Activated T-cell treated with anti-CD3 and anti-CD28 coated beads, Interleukin-2, amount 50 U/mL, for 72 hours (primary cell): ENCODE results near the gene RER1. TPM values are rescaled to one million over a fixed set of nuclear protein-coding genes. Genes with fewer than 3 reads are reported as not detected.

Experiments used
- ATAC-seq, 2 donors: fragments of 150-1000 bp; cut with Tn5 transposase; replicated peaks in 1 of 2; 2 replicates each; pipeline ENCODE4 v1.10.0; 2021; ENCODE audit warnings: moderate library complexity in 2 of 2, mild to moderate bottlenecking in 1 of 2
- DNase-seq, 2 donors: peaks; one replicate each; pipeline ENCODE4 v3.0.0; 2021 to 2022; ENCODE audit warnings: mixed read lengths in 1 of 2
- H3K27ac Mint-ChIP-seq: one replicate; pipeline ENCODE4 v1.8.0; 2022; ENCODE audit warnings: mild to moderate bottlenecking, moderate library complexity, mixed read lengths
- H3K27me3 Mint-ChIP-seq: one replicate; pipeline ENCODE4 v1.8.0; 2022; ENCODE audit warnings: low read depth, mixed read lengths
- H3K36me3 Mint-ChIP-seq, 2 donors: one replicate each; pipeline ENCODE4 v1.8.0; 2022; ENCODE audit warnings: mixed read lengths in 2 of 2, mild to moderate bottlenecking in 1 of 2; ENCODE audit not compliant: insufficient read depth in 2 of 2
- H3K4me1 Mint-ChIP-seq: one replicate; pipeline ENCODE4 v1.8.0; 2022; ENCODE audit warnings: low read depth, mixed read lengths
- H3K4me3 Mint-ChIP-seq, 2 donors: one replicate each; pipeline ENCODE4 v1.8.0; 2022; ENCODE audit warnings: mild to moderate bottlenecking in 2 of 2, mixed read lengths in 2 of 2, moderate library complexity in 2 of 2
- H3K9me3 Mint-ChIP-seq, 2 donors: one replicate each; pipeline ENCODE4 v1.8.0; 2022; ENCODE audit warnings: mixed read lengths in 2 of 2
- total RNA-seq, 2 donors: library from RNA; stranded (reverse); gene quantifications; one replicate each; pipeline ENCODE4 v1.2.3, GENCODE V29; 2022

Gene RER1
- total RNA-seq, 2 donors from 2014 or later, result 160 to 166 TPM

DNA sequence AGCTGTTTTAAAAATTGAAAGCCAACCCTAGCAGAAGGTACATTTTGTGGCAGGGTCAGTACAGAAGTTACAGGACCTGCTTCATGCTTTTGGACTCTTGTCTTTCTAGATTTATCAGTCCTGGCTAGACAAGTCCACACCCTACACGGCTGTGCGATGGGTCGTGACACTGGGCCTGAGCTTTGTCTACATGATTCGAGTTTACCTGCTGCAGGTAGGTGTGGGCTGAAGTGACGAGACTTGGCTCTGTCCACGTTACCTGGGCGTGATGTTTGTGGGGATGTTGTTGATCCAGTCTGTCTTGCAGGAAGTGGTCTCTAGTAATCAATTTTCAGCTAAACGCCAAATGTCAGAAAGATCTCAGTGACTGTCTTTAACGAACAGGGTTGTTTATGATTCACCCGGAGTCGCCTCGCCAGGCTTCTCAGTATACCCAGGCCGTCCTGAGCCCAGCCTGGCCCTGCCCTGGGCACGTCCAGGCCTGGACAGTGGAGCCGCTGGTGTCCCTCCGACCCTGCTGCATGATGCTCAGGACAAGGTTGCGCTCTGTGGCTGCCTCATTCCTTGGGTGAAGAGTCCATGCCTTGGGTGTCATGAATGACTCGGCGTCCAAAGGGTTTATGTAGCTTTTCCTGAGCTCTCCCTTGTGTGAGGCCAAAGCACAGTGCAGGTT, 5.5 kb downstream of the RER1 start:
- H3K27me3 Mint-ChIP-seq, result no peaks in the 10 kb centered on the region
- peaks cover 24% of the 10 kb centered on the region for H3K4me1 Mint-ChIP-seq
- peaks cover 8 to 10% of the 10 kb centered on the region in 2 donors for H3K36me3 Mint-ChIP-seq
- no peak overlapping the region for H3K4me3 Mint-ChIP-seq
- H3K27ac Mint-ChIP-seq, result peak overlapping the region; percentile 44
- no peaks in the 10 kb centered on the region for H3K9me3 Mint-ChIP-seq
- no peak for ATAC-seq
- DNase-seq, result no peak

DNA sequence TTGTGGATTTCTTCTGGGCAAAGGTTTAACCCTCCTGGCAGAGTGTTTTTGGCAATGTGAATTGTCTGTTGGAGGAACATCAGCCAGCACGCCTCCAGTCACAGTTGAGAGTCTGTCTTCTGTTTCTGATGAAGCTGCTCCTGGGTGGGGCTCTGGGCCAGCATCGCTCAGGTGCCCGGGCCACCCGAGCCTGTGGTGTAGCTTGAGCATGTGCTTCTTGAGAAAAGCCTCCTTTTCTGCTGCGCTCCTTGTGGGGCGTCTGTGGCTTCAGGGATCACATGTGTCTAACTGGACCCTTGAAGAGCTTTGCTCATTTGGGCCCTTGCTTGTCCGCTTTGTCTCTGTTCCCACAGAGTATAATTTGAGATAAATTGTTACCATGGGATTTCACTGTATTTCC, 7.2 kb downstream of the RER1 start:
- H3K27ac Mint-ChIP-seq, result peak overlapping the region; percentile 58
- H3K36me3 Mint-ChIP-seq, result peaks cover 6 to 8% of the 10 kb centered on the region in 2 donors
- H3K9me3 Mint-ChIP-seq, result no peaks in the 10 kb centered on the region
- H3K4me3 Mint-ChIP-seq, result no peak overlapping the region
- peaks cover 9% of the 10 kb centered on the region for H3K4me1 Mint-ChIP-seq
- H3K27me3 Mint-ChIP-seq, result no peaks in the 10 kb centered on the region
- no peak for DNase-seq
- ATAC-seq, result no peak

DNA sequence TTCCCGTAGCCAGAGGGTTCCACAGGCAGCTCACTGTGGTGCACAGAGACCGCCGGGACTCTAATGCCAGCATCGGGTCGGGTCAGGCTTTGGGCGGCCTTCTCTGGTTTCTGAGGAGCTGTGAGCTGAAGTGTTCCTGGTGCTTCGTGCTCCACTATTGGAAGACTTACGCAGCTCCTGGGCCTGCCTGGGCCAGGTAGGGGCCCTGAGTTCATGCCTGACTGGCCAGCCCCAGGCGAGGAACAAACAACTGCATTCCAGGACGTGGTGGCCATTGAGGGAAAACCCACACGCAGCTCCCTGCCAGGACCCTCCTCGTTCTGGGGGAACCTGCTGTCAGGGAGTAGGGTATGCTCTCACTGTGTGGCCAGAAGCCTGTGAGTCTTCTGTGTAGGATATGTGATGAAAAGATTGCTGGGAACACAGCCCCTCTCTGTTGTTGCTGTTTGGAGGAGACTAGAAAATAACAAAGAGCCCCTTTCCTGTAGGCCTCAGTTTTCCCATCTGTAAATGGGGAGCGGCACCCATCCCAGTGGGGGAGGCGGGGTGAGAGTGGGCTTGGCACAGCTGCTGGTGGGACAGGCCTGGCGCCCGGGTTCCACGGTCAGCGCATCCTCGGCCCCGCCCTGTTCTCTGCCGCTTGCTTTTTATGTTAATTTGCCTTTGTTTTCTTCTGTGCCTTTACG, 8.4 kb downstream of the RER1 start:
- H3K36me3 Mint-ChIP-seq, result peaks cover 5 to 8% of the 10 kb centered on the region in 2 donors
- H3K27ac Mint-ChIP-seq, result peak overlapping the region; percentile 55
- H3K4me1 Mint-ChIP-seq, result no peaks in the 10 kb centered on the region
- H3K9me3 Mint-ChIP-seq, result no peaks in the 10 kb centered on the region
- DNase-seq, result no peak
- H3K4me3 Mint-ChIP-seq, result peak overlapping the region in 1 of 2 donors; percentile 11
- ATAC-seq, result peak; percentile 5 to 27
- H3K27me3 Mint-ChIP-seq, result no peaks in the 10 kb centered on the region

DNA sequence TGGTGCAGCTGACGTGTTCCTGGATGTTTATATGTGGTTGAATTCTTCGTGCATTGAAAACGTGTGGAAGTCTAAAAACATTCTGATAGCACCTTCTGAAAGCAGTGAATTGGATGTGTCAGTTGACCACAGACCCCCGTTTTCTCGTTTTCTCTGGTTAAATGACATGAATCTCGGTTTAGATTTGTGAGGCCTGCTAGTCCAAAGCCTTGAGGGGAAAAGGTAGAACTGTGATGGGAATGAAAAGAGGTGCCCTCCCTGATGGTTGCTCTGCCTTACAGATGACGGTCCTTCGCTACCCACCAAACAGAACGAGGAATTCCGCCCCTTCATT, 8.9 kb downstream of the RER1 start:
- ATAC-seq (peak; percentile 16 to 62), DNase-seq (no peak)
- Mint-ChIP-seq H3K9me3 (no peaks in the 10 kb centered on the region), H3K36me3 (peaks cover 5 to 8% of the 10 kb centered on the region in 2 donors), H3K4me1 (no peaks in the 10 kb centered on the region), H3K4me3 (peak overlapping the region in 1 of 2 donors; percentile 11), H3K27ac (peak overlapping the region; percentile 55), H3K27me3 (no peaks in the 10 kb centered on the region)

DNA sequence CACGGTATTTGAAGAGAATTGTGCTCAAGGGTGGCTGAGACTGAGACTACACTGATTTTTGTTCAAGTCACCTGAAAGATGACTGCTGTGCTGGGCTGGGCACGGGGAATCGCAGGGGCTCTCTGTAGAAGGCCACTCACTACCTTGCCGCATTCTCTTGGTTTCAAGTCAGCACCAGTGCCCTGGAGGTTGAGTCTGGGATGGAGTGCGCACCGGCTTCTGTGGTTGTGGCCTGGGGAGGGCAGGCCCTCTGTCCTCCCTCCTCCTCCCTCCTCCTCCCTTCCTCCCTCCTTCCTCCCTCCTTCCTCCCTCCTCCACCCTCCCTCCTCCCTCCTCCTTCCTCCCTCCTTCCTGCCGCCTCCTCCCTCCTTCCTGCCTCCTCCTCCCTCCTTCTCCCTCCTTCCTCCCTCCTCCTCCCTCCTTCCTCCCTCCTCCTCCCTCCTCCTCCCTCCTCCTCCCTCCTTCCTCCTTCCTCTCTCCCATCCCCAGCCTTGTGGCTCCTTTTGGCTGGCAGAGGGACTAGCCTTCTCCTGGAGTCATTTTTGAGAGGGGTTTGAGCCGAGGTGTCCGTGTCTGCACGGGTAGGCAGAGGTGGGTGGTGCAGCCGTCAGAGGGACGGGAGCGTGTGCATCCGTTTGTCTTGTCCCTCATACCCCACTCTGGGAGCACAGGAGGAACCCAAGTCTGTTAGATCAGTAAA, 9.5 kb downstream of the RER1 start:
- H3K4me3 Mint-ChIP-seq, result no peak overlapping the region
- H3K4me1 Mint-ChIP-seq, result no peaks in the 10 kb centered on the region
- ATAC-seq (peak in 1 of 2 donors; percentile 41), DNase-seq (no peak)
- H3K36me3 Mint-ChIP-seq, result peaks cover 5 to 8% of the 10 kb centered on the region in 2 donors
- no peaks in the 10 kb centered on the region for H3K27me3 Mint-ChIP-seq
- H3K27ac Mint-ChIP-seq, result peak overlapping the region; percentile 55
- no peaks in the 10 kb centered on the region for H3K9me3 Mint-ChIP-seq

DNA sequence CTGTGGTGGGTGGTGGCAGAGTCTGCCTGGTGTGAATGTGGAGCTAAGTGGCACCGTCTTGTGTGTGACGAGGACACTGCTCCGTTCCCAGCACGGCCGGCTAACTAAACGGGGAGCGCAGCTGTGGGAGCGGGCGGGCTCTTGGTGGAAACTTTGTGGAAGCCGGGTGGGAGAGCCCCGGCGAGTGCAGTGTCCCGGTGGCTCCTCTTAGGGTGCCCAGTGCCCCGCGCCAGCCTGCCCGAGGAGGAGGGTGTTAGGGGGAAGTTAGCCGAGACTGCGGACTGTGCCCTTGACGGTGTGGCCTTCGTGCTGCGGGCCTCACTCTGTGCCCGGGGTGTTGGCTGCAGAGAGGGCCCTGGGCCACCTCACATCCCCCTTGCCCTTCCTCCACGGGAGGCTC, 10.8 kb downstream of the RER1 start:
- no peak overlapping the region for H3K4me3 Mint-ChIP-seq
- H3K27ac Mint-ChIP-seq, result peak overlapping the region; percentile 78
- H3K36me3 Mint-ChIP-seq, result peaks cover 5 to 6% of the 10 kb centered on the region in 2 donors

DNA sequence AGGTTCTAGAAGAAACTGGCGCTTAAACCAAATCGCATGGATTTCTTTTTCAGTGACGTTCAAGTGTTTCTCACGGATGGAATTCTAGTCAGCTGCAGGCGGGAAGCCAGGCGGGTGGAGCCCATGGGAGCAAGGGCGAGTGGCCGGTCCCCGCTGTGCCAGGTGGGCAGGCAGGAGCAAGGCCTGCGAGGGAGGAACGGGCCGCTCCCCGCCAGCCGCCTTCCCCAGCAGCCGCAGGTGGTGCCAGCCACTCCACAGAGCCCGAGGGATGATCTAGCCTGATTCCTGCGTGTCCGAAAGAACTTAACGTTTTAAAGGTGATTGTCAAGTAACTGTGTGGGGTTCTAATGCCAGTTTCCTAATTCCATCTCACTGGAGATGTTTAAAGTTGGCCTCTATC, 11.6 kb downstream of the RER1 start:
- no peak overlapping the region for H3K4me3 Mint-ChIP-seq
- ATAC-seq (no peak), DNase-seq (no peak)
- H3K4me1 Mint-ChIP-seq, result no peaks in the 10 kb centered on the region
- no peak overlapping the region for H3K27ac Mint-ChIP-seq
- H3K9me3 Mint-ChIP-seq, result no peaks in the 10 kb centered on the region
- H3K27me3 Mint-ChIP-seq, result no peaks in the 10 kb centered on the region
- H3K36me3 Mint-ChIP-seq, result peaks cover 5 to 8% of the 10 kb centered on the region in 2 donors

More for the DNA sequence above, 10.8 kb downstream of the RER1 start:
- Mint-ChIP-seq H3K27me3 (no peaks in the 10 kb centered on the region), H3K9me3 (no peaks in the 10 kb centered on the region), H3K4me1 (no peaks in the 10 kb centered on the region)
- DNase-seq, result no peak
- no peak for ATAC-seq

DNA sequence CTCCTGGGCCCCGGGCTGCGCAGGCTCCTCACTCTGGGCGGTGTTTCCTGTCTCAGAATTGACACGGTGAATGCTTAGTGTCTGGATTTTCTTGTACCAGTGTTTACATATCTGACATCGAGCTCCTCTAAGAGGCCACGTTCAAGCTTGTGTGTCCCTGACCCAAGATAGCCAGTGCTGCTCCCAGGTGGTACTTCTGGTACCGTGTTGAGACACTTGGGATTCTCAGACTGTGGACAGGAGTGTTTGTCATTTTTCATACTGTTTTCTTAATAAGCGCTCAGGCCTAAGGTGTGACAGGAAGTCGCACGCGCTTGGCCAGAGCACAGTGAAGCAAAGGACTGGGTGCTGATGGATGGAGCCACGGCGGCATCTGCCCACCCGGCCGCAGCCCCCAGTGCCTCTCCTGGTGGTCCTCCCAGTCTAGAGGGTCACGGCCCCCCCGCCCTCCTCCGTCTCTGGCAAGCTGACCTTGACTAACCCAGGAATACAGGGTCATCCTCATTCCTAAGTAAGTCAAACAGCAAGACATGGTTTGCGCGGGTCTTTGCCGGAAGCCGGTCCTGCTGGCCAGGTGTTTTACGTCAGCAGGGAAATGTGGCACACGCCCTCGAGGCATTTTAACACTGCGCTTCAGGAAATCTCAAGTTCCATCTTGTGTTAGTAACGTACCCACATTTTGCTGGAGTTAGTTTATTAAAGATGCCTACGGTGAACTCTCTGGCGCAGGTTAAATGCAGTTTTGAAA, 12.7 kb downstream of the RER1 start:
- H3K27ac Mint-ChIP-seq, result no peak overlapping the region
- no peaks in the 10 kb centered on the region for H3K4me1 Mint-ChIP-seq
- H3K9me3 Mint-ChIP-seq, result no peaks in the 10 kb centered on the region
- DNase-seq, result no peak
- H3K27me3 Mint-ChIP-seq, result no peaks in the 10 kb centered on the region
- no peak overlapping the region for H3K4me3 Mint-ChIP-seq
- ATAC-seq, result no peak
- peaks cover 5 to 7% of the 10 kb centered on the region in 2 donors for H3K36me3 Mint-ChIP-seq

DNA sequence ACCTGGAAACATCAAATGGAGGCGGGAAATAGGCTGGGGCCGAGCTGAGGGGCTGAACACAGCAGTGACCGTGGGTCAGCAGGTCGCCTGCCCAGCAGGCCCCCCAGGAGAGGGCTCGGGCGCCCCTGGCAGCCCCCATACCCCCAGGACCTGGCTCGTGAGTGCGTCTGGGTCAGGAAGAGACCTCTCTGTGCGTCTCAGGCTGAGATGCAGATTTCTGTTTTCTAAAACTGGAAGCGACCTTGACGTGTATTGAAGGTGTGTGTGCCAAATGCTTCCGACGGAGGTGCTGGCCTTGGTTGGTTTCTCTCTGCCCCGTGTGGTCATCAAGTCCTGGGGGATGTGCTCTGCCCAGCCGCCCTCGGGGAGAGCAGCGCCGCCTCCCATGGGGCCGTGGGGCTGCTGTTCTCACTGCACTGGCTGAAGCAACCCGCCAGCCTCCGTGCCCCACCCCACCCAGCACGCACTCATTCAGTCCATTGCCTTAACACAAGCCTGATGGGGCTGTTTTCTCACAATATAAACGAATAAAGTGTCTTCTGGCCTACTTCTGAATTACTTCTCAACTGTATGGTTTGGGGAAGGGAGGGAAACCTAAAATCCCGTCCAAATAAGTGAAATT, 13.4 kb downstream of the RER1 start:
- H3K4me1 Mint-ChIP-seq, result no peaks in the 10 kb centered on the region
- H3K4me3 Mint-ChIP-seq, result no peak overlapping the region
- H3K9me3 Mint-ChIP-seq, result no peaks in the 10 kb centered on the region
- peaks cover 5% of the 10 kb centered on the region in 2 donors for H3K36me3 Mint-ChIP-seq
- H3K27ac Mint-ChIP-seq, result no peak overlapping the region
- H3K27me3 Mint-ChIP-seq, result no peaks in the 10 kb centered on the region
- no peak for ATAC-seq
- DNase-seq, result no peak

DNA sequence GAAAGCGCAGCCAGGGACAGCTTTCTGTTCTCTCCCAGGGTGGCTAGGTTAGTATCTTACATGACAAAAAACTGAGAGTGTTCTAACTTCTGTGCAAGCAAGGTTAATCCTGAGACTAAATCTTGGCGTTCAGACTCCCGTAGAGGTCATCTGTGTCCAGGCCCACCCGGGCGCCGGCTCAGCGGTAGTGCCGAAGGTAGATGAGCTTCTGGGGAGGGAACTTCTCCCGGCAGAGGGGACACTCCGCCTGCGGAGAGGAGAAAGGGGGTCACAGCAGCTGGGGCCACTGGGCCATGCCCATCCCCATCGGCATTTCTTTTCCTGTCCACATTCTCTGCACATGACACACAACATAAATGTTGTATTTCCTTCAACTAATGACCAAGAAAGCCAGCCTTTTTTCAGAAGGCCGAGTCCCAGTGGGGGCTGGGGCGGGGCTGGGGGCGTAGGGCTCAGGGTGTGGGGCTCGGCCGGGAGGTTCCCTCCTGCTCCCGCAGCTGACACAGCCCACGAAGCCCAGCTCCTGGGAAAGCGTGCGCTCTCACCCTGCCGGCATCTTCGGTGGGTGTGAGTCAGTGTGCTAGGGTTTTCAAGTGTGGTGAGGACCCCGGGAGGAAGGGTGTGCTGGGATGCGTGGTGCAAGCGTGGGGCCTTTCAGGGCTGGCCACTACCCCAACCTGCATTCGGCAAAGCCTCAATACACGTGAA, 14.1 kb downstream of the RER1 start:
- H3K9me3 Mint-ChIP-seq, result no peaks in the 10 kb centered on the region
- no peak overlapping the region for H3K4me3 Mint-ChIP-seq
- H3K36me3 Mint-ChIP-seq, result peaks cover 1 to 2% of the 10 kb centered on the region in 2 donors
- ATAC-seq (no peak), DNase-seq (no peak)
- H3K27ac Mint-ChIP-seq, result no peak overlapping the region
- H3K4me1 Mint-ChIP-seq, result peaks cover 7% of the 10 kb centered on the region
- no peaks in the 10 kb centered on the region for H3K27me3 Mint-ChIP-seq

DNA sequence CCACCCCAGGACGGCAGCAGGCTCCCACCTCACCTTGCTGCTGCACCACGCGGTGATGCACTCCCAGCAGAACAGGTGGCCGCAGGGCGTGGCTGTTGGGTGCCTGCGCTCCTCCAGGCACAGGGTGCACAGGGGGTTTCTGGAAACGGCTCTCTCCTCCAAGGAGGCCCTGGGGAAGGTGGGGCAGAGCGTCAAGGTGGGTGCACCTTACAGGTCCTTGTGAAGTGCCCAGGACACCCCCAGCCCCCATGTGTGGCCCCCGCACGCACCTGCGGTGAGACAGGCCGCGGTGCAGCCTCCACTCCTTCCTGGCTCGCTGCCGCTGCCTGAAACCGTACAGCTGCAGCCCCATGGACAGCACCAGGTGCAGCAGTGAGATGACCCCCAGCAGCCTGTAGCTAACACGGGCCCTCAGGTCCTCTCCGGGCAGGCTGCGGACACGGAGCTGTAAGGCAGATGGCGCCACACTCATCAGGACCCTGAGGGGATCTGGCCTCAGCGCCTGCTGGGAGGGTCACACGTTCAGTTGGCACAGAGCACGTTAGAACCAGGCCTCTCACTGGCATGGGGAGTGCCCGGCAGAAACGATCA, 14.9 kb downstream of the RER1 start:
- no peaks in the 10 kb centered on the region for H3K27me3 Mint-ChIP-seq
- H3K4me1 Mint-ChIP-seq, result peaks cover 15% of the 10 kb centered on the region
- DNase-seq, result no peak
- ATAC-seq, result no peak
- H3K36me3 Mint-ChIP-seq, result peaks cover 0 to 2% of the 10 kb centered on the region in 2 donors
- no peak overlapping the region for H3K27ac Mint-ChIP-seq
- H3K4me3 Mint-ChIP-seq, result no peak overlapping the region
- H3K9me3 Mint-ChIP-seq, result no peaks in the 10 kb centered on the region
